ENCODE measurements around the gene CHID1. TPM values are rescaled to one million over a fixed set of nuclear protein-coding genes. Genes with fewer than 3 reads are reported as not detected.

CHID1 gene
- polyA plus RNA-seq, 1 experiment: 95.5 TPM

DNA sequence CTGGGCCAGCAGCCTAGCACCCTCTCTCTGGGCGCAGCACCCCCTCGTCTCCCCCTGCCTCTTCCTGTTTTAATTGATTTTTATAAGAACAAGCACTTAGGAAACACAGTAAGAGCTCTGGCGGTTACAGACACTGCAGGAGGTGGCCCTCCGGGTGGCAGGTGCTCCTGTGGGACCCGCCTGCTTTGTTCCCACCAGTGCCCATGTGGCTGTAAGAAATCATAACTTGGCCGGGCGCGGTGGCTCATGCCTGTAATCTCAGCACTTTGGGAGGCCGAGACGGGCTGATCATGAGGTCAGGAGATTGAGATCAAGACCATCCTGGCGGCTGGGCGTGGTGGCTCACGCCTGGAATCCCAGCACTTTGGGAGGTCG, 49.5 kb downstream of the CHID1 start:
- no peak overlapping the region for H3K27ac ChIP-seq (ENCODE audit: low read depth, low read length)
- no peaks in the 10 kb centered on the region; the same call in 1 of the 2 replicates for H3K9me3 ChIP-seq (ENCODE audit: control insufficient read depth, insufficient read depth, low read length)
- H3K4me3 ChIP-seq (ENCODE audit: low read depth, low read length): no peak overlapping the region
- CTCF ChIA-PET: interaction anchor here (1.5 kb wide), 1 partner anchor 14 kb away, joined by 8 read pairs; no protein-coding TSS in a partner anchor
- H3K27me3 ChIP-seq (ENCODE audit: control insufficient read depth, insufficient read depth, low read length): no peaks in the 10 kb centered on the region
- no peak for TF ChIP-seq CTCF (IDR thresholded peaks at IDR 0.05; ENCODE audit: low read depth, low read length)
- POLR2A ChIA-PET: no interaction called here
- no peak for DNase-seq (ENCODE audit: low read depth, low spot score)

DNA sequence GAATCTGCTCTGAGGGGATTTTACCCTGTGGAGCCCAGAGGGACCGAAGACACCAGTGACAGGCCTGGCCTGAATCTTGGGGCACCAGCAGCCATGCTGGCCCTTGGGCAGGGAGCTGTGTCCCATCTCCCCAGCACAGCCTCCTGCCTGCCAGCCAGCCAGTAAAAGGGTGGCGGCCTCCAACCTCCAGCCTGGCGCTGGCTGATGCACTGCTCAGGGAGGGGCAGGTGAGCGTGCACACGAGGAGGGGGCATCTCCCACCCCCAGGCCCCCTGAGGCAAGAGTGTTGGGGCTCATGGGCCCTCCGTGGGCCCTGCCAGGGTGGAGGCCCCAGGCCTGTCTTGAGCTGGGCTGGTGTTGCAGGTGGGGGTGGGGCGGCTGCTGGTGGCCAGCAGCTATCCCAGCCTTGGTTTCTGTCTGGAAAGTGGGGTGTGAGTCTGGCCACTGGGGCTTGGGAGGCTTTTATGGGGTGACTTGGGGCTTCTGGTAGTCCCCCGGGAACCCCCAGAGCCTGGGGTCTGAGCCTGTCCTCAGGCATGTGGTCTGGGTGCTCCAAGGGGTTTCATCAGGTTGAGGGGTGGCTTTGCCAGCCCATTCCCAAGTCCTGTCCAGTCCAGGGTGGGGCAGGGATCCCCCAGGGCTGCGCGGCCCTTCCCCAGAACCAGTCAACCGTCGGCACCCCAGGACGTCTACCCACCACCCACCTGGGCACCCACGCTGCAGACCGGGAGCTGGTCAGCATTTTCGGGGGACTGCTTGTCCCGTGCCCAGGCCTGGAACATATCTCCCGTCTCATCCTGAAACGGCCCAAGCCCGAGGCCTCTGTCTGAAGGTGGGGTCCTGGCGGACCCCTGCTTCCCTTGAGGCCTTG, 50.1 kb downstream of the CHID1 start:
- H3K27ac ChIP-seq (ENCODE audit: low read depth, low read length): peak overlapping the region; percentile 31
- POLR2A ChIA-PET: interaction anchor here (0.8 to 2.3 kb wide), 5 partner anchors 12 to 41 kb away, joined by 4 to 15 read pairs (median 6); partner anchors contain the start of gene PNPLA2
- H3K27me3 ChIP-seq (ENCODE audit: control insufficient read depth, insufficient read depth, low read length): no peaks in the 10 kb centered on the region
- no peak for DNase-seq (ENCODE audit: low read depth, low spot score)
- TF ChIP-seq CTCF (IDR thresholded peaks at IDR 0.05; ENCODE audit: low read depth, low read length): no peak
- no peaks in the 10 kb centered on the region; the same call in 1 of the 2 replicates for H3K9me3 ChIP-seq (ENCODE audit: control insufficient read depth, insufficient read depth, low read length)
- H3K4me3 ChIP-seq (ENCODE audit: low read depth, low read length): no peak overlapping the region
- CTCF ChIA-PET: interaction anchor here (1.2 to 1.5 kb wide), 2 partner anchors 12 to 13 kb away, joined by 4 to 8 read pairs; no protein-coding TSS in a partner anchor

GRCh38 chr11:859394-860131, 51.0 kb downstream of the CHID1 start:
- ChIA-PET POLR2A (interaction anchor here (0.6 to 2.3 kb wide), 6 partner anchors 12 to 40 kb away, joined by 4 to 15 read pairs (median 6); partner anchors contain the start of gene PNPLA2), CTCF (interaction anchor here (1.2 kb wide), 1 partner anchor 11 kb away, joined by 4 read pairs; no protein-coding TSS in a partner anchor)
- Histone ChIP-seq H3K27me3 (ENCODE audit: control insufficient read depth, insufficient read depth, low read length) (no peaks in the 10 kb centered on the region), H3K4me3 (ENCODE audit: low read depth, low read length) (peak overlapping the region; percentile 47), H3K27ac (ENCODE audit: low read depth, low read length) (peak overlapping the region; percentile 31), H3K9me3 (ENCODE audit: control insufficient read depth, insufficient read depth, low read length) (no peaks in the 10 kb centered on the region; the same call in 1 of the 2 replicates)
- DNase-seq (ENCODE audit: low read depth, low spot score): peak; percentile 75
- TF ChIP-seq CTCF (IDR thresholded peaks at IDR 0.05; ENCODE audit: low read depth, low read length): no peak

DNA sequence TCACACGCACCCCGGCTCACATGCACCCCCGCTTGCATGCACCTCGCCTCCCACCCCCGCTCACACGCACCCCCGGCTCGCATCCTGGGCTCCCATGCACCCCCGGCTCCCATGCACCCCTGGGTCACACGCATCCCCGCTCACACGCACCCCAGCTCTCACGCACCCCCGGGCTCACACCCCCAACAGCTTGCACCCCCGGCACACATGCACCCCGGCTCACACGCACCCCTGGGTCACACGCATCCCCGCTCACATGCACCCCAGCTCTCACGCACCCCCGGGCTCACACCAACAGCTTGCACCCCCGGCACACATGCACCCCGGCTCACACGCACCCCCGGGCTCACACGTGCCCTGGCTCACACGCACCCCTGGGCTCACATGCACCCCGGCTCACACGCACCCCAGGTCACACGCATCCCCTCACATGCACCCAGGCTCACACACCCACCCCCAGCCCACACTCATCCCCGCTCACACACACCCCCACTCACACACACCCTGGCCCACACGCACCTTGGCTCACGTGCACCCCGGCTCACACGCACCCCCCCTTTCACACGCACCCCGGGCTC, 51.8 kb downstream of the CHID1 start:
- Histone ChIP-seq H3K4me3 (ENCODE audit: low read depth, low read length) (no peak overlapping the region), H3K27me3 (ENCODE audit: control insufficient read depth, insufficient read depth, low read length) (no peaks in the 10 kb centered on the region), H3K9me3 (ENCODE audit: control insufficient read depth, insufficient read depth, low read length) (no peaks in the 10 kb centered on the region; the same call in 1 of the 2 replicates), H3K27ac (ENCODE audit: low read depth, low read length) (no peak overlapping the region)
- ChIA-PET CTCF (no interaction called here), POLR2A (interaction anchor here (0.6 to 2.3 kb wide), 3 partner anchors 11 to 40 kb away, joined by 4 to 8 read pairs (median 6); partner anchors contain the start of gene PNPLA2)
- no peak for DNase-seq (ENCODE audit: low read depth, low spot score)
- no peak for TF ChIP-seq CTCF (IDR thresholded peaks at IDR 0.05; ENCODE audit: low read depth, low read length)
